NCI-H2196 treated with DMSO at 0.1 percent for 48 hours (cell line): ENCODE measurements around the gene THAP7.
"Not testable (repeated sequence)": the region's sequence is repeated elsewhere in the genome, so short reads cannot be mapped to it uniquely, and the experiment has no call there.

ENCODE experiments used
- DNase-seq: peaks from one replicate; lab custom pipeline; 2025; ENCODE audit not compliant: unreplicated experiment; lab: John Stamatoyannopoulos, UW

The THAP7 gene

DNA sequence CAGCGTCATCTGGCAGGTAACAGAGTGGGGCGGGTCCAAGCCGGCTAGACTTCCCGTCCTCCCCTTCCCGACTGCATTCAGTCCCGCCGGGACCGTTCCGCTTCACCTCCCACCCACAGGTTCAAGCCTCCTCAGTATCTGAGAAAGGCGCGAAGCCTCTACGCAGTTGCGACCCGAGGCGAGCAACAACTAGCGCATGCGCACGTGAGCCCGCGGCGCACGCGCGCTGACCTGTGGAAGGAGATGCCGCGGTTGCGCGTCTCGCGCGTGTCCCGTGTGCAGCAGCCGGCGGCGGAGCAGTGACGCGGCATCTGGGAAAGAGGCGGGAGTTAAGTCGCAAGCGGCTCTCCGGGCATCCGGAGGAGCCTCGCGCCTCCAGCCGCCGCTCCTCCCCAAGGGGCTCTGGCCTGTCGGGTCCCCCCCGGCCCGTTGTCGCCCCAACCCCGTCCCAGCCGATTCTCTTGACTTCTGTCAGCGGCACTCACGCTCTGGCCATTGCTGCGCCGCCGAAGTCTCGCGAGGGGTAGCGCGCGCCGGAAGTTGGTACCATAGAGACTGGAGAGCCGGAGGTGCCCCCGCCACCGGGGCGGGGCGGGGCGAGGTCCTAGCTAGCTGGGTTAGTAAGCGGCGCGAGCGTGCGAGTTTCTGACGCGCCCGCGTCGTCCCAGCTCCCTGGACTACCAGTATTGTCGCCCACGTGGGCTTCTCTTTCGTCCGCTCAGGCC is at the start of gene THAP7:
Gene THAP7, minus strand, starts transcription at position 518 of the 725 bp plus-strand sequence. Its CDS starts 207 bp downstream, at position 311.
- DNase-seq, result peak; percentile 55

DNA sequence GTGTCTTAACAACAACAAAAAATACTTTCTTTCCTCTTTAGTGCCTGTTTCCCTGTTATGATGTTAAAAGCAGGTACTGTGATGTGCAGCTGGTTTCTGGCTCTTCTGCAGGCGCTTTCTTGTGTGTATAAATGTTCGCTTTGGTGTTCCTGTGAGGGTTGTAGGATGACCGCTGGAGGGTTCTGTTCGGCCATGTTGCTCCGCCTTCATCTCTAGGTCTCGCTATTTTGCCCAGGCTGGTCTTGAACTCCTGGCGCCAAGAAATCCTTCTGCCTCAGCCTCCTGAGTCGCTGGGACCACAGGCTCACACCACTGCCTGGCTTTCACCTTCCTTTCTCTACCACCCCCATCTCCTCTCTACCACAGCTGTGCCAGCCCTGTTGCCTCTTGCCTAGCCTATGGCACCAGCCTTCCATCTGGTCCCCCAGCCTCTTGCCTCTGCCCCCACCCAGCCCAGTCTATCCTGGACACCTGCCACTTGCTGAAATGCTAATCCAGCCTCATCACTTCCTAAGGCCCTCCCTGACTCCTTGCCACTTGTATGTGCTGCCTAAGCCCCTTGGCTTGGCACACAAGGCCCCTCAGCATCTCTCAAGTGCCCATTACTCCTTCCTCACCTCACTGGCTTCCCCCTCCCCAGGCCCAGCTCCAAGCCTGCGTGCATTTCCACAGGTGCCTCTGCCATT is 49.4 kb upstream of the THAP7 start:
- no peak for DNase-seq

DNA sequence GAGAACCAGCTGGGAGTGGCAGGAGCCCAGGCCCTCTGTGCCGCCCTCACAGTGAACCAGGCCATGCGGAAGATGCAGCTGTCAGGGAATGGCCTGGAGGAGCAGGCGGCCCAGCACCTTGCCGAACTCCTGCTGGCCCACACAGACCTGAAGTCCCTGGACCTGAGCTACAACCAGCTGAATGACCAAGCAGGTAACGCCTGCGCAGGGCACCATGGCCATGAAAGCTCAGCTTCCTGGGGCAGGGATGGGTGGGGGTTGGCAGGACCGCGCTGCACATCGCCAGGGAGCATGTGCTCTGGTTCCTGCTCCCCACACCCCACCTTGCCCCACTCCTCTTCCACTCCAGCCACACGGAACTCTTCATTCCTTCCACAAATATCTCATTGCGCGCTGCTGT is 47.0 kb upstream of the THAP7 start:
- not testable (repeated sequence) for DNase-seq

- not testable (repeated sequence) for DNase-seq
Measured at GRCh38 chr22:21048448-21048847, 46.5 kb upstream of the THAP7 start.

- no peak for DNase-seq
Measured at GRCh38 chr22:21047730-21048129, 45.8 kb upstream of the THAP7 start.

- DNase-seq, result no peak
Measured at GRCh38 chr22:21047035-21047661, 45.2 kb upstream of the THAP7 start.

GRCh38 chr22:21045585-21046294 is 43.8 kb upstream of the THAP7 start, which contains the start of gene LRRC74B:
Gene LRRC74B (plus strand): TSS chr22:21045946. CDS start chr22:21045987, 41 bp downstream.
- DNase-seq, result peak; percentile 57

DNA sequence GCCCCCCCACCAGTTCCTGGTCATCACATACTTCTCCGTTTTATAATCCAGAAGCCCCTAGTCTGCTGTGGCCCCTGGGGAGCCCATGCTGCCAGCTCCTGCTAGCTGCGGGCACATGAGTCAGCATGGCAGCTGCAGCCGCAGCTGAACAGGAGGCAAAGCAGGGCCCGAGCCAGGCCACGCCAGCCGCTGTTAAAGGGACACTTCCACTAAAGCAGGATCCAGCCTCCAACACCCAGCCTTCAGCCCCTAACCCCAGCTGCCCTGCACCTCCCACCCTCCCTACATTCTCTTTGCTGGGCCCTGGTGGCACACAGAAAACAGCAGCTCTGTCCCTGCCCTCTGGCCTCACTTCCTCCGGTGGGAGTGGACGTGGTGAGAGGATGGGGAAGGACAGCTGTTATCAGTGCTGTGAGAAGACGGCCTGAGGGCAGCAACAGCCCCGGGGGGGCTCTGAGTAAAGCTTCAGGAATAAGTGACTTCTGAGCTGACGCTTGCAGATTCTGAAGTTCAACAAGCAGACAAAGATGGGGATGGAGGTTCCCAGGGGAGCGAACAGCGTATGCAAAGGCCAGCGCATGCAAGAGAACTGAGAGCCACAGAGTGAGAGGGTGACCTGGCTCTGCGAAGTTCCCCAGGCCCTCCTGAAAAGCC is 43.1 kb upstream of the THAP7 start:
- no peak for DNase-seq

- no peak for DNase-seq
Measured at GRCh38 chr22:21043860-21044535, 42.1 kb upstream of the THAP7 start.

- DNase-seq, result no peak
Measured at GRCh38 chr22:21042978-21043859, 41.3 kb upstream of the THAP7 start.

DNA sequence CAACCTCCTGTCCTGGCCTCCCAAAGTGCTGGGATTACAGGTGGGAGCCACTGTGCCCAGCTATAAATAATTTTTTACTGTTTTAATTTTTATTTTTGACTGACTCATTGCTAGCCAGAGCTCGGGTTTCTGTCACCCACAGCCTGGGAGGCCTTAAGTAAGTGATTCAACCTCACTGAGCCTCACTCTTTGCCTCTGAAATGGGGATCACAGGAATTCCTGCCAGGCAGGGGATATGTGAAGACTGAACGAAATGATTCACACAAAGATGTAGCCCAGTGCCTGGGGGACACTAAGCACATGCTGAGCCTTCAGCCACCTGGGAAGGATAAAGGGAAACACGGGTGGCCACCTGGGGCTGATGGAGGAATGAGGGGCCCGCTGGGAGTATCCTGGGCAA is 40.0 kb upstream of the THAP7 start:
- no peak for DNase-seq

DNA sequence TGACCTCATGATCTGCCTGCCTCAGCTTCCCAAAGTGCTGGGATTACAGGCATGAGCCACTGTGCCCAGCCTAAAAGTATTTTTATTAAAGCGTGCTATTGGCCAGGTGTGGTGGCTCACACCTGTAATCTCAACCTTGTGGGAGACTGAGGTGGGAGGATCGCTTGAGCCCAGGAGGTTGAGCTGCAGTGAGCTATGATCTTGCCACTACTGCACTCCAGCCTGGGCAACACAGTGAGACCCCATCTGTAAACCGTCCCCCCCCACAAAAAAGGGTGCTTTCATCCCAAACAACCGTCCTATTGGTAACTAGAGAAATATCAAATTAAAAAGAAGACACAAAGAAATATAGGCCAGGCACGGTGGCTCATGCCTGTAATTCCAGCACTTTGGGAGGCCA is 37.2 kb upstream of the THAP7 start:
- DNase-seq, result not testable (repeated sequence)

GRCh38 chr22:21038405-21038804 is 36.5 kb upstream of the THAP7 start:
- no peak for DNase-seq

DNA sequence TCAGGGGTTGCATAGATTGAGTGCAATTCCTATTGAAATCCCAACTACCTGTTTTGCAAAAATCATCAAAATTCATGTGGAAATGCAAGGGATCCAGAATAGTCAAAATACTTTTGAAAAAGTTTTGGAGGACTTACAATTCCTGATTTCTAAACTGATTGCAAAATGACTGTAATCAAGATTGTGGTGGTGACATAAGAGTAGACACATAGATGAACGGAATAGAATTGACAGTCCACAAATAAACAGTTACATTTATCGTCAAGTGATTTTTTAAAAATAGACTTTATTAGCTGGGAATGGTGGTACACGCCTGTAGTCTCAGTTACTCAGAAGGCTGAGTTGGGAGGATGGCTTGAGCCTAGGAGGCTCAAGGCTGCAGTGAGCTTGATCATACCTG is 33.1 kb upstream of the THAP7 start:
- DNase-seq, result no peak

GRCh38 chr22:21033895-21034294 is 32.0 kb upstream of the THAP7 start:
- no peak for DNase-seq

- no peak for DNase-seq
Measured at GRCh38 chr22:21032868-21033688, 31.2 kb upstream of the THAP7 start.

GRCh38 chr22:21032037-21032867 is 30.3 kb upstream of the THAP7 start, which contains the start of gene SLC7A4:
Gene SLC7A4 (minus strand): TSS chr22:21032561. CDS start chr22:21031812, 749 bp downstream.
- no peak for DNase-seq
